ENCODE results near the gene CEP164. TPM values are rescaled to one million over a fixed set of nuclear protein-coding genes. Genes with fewer than 3 reads are reported as not detected.

CEP164 gene
- total and polyA plus RNA-seq, 2 of the 8 experiments (the other 6 are each of a cell fraction or from before 2014, with no cell fraction given): 8.4 to 20.8 TPM

- DNase-seq (ENCODE audit: low read depth in 1 of 2, low spot score in 2 of 2): no peak
- Histone ChIP-seq H3K18ac (ENCODE audit: extremely low read depth, low read length) (no peak overlapping the region), H3K4me3 (ENCODE audit: extremely low read depth in 1 of 4, insufficient read depth in 2 of 4, low read depth in 3 of 4, low read length in 4 of 4) (no peak overlapping the region), H3K23me2 (ENCODE audit: low read depth, low read length) (no peaks in the 10 kb centered on the region), H3K14ac (ENCODE audit: insufficient read length) (no peak overlapping the region), H2BK12ac (ENCODE audit: low read depth, low read length) (no peak overlapping the region), H2BK5ac (ENCODE audit: low read depth, low read length) (no peak overlapping the region), H3K79me1 (ENCODE audit: low read depth, low read length) (no peaks in the 10 kb centered on the region), H4K5ac (ENCODE audit: insufficient read length, low read depth, low read length) (no peak overlapping the region), H3K9ac (replicated peaks in 1 of 4; ENCODE audit: extremely low read depth in 1 of 4, low read depth in 3 of 4, low read length in 3 of 4) (no peak overlapping the region), H3K23ac (ENCODE audit: insufficient read length) (no peak overlapping the region), H2BK120ac (replicated peaks; ENCODE audit: low read depth, low read length) (no peak overlapping the region), H3K4me2 (ENCODE audit: insufficient read depth in 1 of 2, low read depth in 2 of 2, low read length in 2 of 2) (no peak overlapping the region), H3K4me1 (replicated peaks in 1 of 4; ENCODE audit: control insufficient read depth in 3 of 4, insufficient read depth in 4 of 4, low read length in 3 of 4) (no peaks in the 10 kb centered on the region), H3K27me3 (replicated peaks in 1 of 4; ENCODE audit: control insufficient read depth in 3 of 4, extremely low read depth in 1 of 4, insufficient read depth in 3 of 4, low read length in 3 of 4) (no peaks in the 10 kb centered on the region), H3K36me3 (ENCODE audit: control insufficient read depth in 2 of 4, insufficient read depth in 4 of 4, low read length in 3 of 4) (peaks cover 0 to 24% (median 13%) of the 10 kb centered on the region in 4 experiments; a peak in 4 of 8 replicates), H4K91ac (replicated peaks; ENCODE audit: insufficient read length, low read length) (no peak overlapping the region), H3K9me3 (ENCODE audit: insufficient read depth in 2 of 2, low read depth in 1 of 2, low read length in 1 of 2) (no peaks in the 10 kb centered on the region), H4K8ac (ENCODE audit: extremely low read depth, insufficient read depth, low read length) (no peak overlapping the region), H3K4ac (replicated peaks; ENCODE audit: insufficient read length, low read depth, low read length) (no peak overlapping the region), H2BK20ac (ENCODE audit: low read length) (no peak overlapping the region), H2AK5ac (ENCODE audit: low read depth, low read length) (no peak overlapping the region), H4K20me1 (replicated peaks in 1 of 2; ENCODE audit: control insufficient read depth in 1 of 2, insufficient read depth in 2 of 2, low read length in 2 of 2) (no peaks in the 10 kb centered on the region), H2BK15ac (ENCODE audit: low read length) (no peak overlapping the region), H3K79me2 (ENCODE audit: control insufficient read depth in 1 of 2, insufficient read depth in 2 of 2, low read length in 2 of 2) (no peaks in the 10 kb centered on the region), H3K27ac (ENCODE audit: low read depth, low read length) (no peak overlapping the region), H2AFZ (ENCODE audit: low read length) (no peak overlapping the region), H3K56ac (replicated peaks; ENCODE audit: insufficient read length, low read depth, low read length) (no peak overlapping the region)
- WGBS, 2 experiments (ENCODE audit: extremely low coverage in 1 of 2, insufficient coverage in 1 of 2, insufficient read length in 1 of 2, insufficient replicate concordance in 2 of 2, low coverage in 1 of 2, low lambda C conversion rate in 2 of 2, missing lambda C conversion rate in 1 of 2): 84% methylated on average over 2 of the region's 2 CpGs; no CpG with 5 or more reads in 1 of the 2 experiments
- no peak for FAIRE-seq
- POLR2A ChIA-PET (ENCODE audit: partially characterized antibody): no interaction called here
- CTCF ChIA-PET (ENCODE audit: partially characterized antibody): no interaction called here
- TF ChIP-seq KDM5A (IDR thresholded peaks at IDR 0.05; ENCODE audit: low read length) (no peak), JUND (IDR thresholded peaks at IDR 0.05; ENCODE audit: low read length) (no peak)
Observed at GRCh38 chr11:117292616-117293015, 35.0 kb upstream of the CEP164 start.
